Lung (tissue), 12 donors: ENCODE data around the gene SNX10. TPM values are rescaled to one million over a fixed set of nuclear protein-coding genes. Genes with fewer than 3 reads are reported as not detected.

Experiments used
- ATAC-seq: fragments of 200-7000 bp; cut with Tn5 transposase; one replicate; pipeline ENCODE4 v1.9.1; 2020; ENCODE audit warnings: moderate number of reproducible peaks; ENCODE audit not compliant: insufficient read depth, low FRiP score
- DNase-seq, 3 donors: peaks; one replicate each; pipeline ENCODE4 v3.0.0-alpha.2; 2013 to 2017
- H3K27ac ChIP-seq, 2 donors: one replicate each; pipeline ENCODE4 v1.5.1; 2013; ENCODE audit warnings: mild to moderate bottlenecking in 2 of 2, moderate library complexity in 2 of 2, control low read depth in 1 of 2, inconsistent platforms in 1 of 2, low read depth in 1 of 2, low read length in 1 of 2
- H3K27me3 ChIP-seq, 3 donors: one replicate each; pipeline ENCODE4 v1.5.1; 2013; ENCODE audit warnings: low read length in 2 of 3; ENCODE audit not compliant: control insufficient read depth in 3 of 3, insufficient read depth in 3 of 3
- H3K36me3 ChIP-seq, 4 donors: one replicate each; pipeline ENCODE4 v1.5.1; 2013; ENCODE audit warnings: low read length in 4 of 4, mild to moderate bottlenecking in 1 of 4, moderate library complexity in 1 of 4; ENCODE audit not compliant: control insufficient read depth in 4 of 4, insufficient read depth in 4 of 4
- H3K4me1 ChIP-seq, 5 donors: one replicate each; pipeline ENCODE4 v1.5.1; 2013; ENCODE audit warnings: low read length in 5 of 5, mild to moderate bottlenecking in 2 of 5, moderate library complexity in 1 of 5; ENCODE audit not compliant: control insufficient read depth in 5 of 5, insufficient read depth in 5 of 5
- H3K4me3 ChIP-seq: one replicate; pipeline ENCODE4 v1.5.1; 2013; ENCODE audit warnings: mild to moderate bottlenecking, control low read depth, moderate library complexity
- H3K9ac ChIP-seq, 2 donors: one replicate each; pipeline ENCODE4 v1.5.1; 2013; ENCODE audit warnings: low read length in 2 of 2, control low read depth in 1 of 2; ENCODE audit not compliant: insufficient read depth in 1 of 2
- H3K9me3 ChIP-seq, 4 donors: one replicate each; pipeline ENCODE4 v1.5.1; 2013; ENCODE audit warnings: low read length in 3 of 4, mild to moderate bottlenecking in 1 of 4, moderate library complexity in 1 of 4; ENCODE audit not compliant: control insufficient read depth in 4 of 4, insufficient read depth in 3 of 4
- WGBS, 2 donors: extraction: QIAGEN DNeasy Blood & Tissue Kit; methylation state at CpG; one replicate each; pipeline ENCODE4 v1.1.7; 2013; 5-methylcytosine and 5-hydroxymethylcytosine counted together
- polyA plus RNA-seq, 2 donors: library from polyadenylated mRNA; stranded (reverse); fragments of 200-250 nt; gene quantifications; one replicate each; pipeline ENCODE4 v1.2.1, GENCODE V29; 2013
- total RNA-seq, 2 donors: library from RNA; depleted of rRNA in 1 of 2; stranded (reverse); fragments of >200 nt in 1 of 2; gene quantifications; one replicate each; pipeline ENCODE4 v1.2.1, GENCODE V29; 2014 to 2021
- TF ChIP-seq, protein P1 (sequence below): IDR thresholded peaks from 2 replicates; pipeline ENCODE4 v1.5.1; 2012; ENCODE audit warnings: mild to moderate bottlenecking; ENCODE audit errors: control extremely low read depth, extremely low read depth
- donor health status: control.
- donor health status: control.
- donor health status: Bipolar disorder and iron deficiency.
- donor health status: healthy.
- donor health status: DM: yes; HTN: yes; CAD: no.

SNX10 gene
- total and polyA plus RNA-seq, 4 donors = 12.2 to 54.7 (median 36.7) TPM

DNA sequence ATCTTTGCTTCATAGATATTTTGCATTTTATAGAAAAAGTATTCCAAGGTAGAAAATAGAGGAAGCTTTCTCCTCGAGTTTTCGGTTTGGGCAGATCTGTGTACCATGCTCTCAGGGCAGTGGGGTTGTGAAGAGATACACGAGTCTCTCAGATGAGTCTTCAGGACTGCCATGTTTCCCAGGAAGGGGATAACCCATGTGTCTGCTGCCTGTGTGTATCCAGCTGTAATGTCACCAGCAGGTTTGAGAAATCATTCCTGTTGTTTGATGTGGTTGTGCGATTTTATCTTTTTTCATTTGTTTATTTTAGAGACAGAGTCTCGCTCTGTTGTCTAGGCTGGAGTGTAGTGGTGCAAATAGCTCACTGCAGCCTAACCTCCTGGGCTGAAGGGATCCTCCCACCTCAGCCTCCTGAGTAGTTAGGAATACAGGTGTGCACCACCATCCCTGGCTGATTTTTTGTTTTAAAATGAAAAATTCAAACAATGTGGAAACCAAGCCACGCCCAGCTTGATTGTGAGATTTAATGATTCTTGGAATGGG, 48.9 kb downstream of the SNX10 start:
- H3K9me3 ChIP-seq = no peaks in the 10 kb centered on the region
- no peak for ATAC-seq
- TF ChIP-seq, protein P1, sequence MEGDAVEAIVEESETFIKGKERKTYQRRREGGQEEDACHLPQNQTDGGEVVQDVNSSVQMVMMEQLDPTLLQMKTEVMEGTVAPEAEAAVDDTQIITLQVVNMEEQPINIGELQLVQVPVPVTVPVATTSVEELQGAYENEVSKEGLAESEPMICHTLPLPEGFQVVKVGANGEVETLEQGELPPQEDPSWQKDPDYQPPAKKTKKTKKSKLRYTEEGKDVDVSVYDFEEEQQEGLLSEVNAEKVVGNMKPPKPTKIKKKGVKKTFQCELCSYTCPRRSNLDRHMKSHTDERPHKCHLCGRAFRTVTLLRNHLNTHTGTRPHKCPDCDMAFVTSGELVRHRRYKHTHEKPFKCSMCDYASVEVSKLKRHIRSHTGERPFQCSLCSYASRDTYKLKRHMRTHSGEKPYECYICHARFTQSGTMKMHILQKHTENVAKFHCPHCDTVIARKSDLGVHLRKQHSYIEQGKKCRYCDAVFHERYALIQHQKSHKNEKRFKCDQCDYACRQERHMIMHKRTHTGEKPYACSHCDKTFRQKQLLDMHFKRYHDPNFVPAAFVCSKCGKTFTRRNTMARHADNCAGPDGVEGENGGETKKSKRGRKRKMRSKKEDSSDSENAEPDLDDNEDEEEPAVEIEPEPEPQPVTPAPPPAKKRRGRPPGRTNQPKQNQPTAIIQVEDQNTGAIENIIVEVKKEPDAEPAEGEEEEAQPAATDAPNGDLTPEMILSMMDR = no peak
- H3K4me3 ChIP-seq = no peak overlapping the region
- H3K27me3 ChIP-seq = no peaks in the 10 kb centered on the region
- peaks cover 0 to 4% (median 0%) of the 10 kb centered on the region in 5 donors for H3K4me1 ChIP-seq
- WGBS, 2 donors = 83 to 88% methylated on average over 6 of the region's 6 CpGs
- DNase-seq = no peak
- H3K27ac ChIP-seq = no peak overlapping the region
- no peaks in the 10 kb centered on the region for H3K36me3 ChIP-seq
- no peak overlapping the region for H3K9ac ChIP-seq

DNA sequence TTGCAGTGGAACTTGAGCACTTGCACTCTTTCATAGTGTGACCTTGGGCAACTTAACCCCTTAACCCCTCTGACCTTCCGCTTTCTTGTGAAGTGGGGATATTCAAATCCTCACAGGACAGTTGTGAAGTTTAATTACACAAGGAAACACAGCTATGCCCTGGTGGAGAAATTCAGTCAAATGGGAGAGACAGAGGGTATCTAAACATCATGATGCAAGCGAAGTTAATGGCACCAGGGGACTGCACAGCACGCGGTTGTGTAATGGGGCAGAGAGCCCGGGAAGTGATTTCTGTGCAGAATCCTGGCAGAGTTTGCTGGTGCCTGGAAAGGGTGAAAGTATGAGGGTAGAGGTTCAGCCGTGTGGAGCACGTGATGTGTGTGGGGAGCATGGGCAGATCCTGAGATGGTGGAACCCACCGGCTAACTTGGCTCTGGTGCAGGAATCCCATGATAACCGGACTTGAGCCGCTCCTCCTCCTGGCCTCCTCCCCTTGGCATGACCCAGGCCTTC, 51.7 kb downstream of the SNX10 start:
- TF ChIP-seq, protein P1 = no peak
- Histone ChIP-seq H3K27ac (no peak overlapping the region), H3K9ac (no peak overlapping the region), H3K4me1 (peaks cover 0 to 2% (median 0%) of the 10 kb centered on the region in 5 donors), H3K4me3 (no peak overlapping the region), H3K36me3 (peaks cover 0 to 2% (median 0%) of the 10 kb centered on the region in 4 donors), H3K27me3 (no peaks in the 10 kb centered on the region), H3K9me3 (no peaks in the 10 kb centered on the region)
- DNase-seq (no peak), ATAC-seq (no peak)
- WGBS, 2 donors = 93 to 94% methylated on average over 9 to 10 of the region's 10 CpGs

DNA sequence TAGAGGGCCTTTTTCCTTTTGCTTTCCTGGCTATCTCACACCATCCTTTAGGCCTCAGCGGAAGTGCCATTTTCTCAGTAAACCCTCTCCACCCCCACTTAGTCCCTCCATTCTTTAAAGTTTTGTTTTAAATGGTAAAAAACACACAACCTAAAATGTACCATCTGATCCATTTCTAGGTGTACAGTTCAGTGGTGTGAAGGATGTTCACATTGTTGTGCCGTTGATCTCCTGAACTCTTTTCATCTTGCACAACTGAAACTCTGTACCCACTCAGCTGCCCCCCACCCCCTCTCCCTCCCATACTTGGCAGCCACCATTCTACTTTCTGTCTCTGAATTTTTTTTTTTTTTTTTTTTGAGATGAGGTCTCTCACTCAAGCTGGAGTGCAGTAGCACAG, 52.2 kb downstream of the SNX10 start:
- ATAC-seq = no peak
- 95 to 97% methylated on average over 2 of the region's 2 CpGs for WGBS, 2 donors
- no peak overlapping the region for H3K9ac ChIP-seq

More for the DNA sequence above, 52.2 kb downstream of the SNX10 start:
- no peak overlapping the region for H3K4me3 ChIP-seq
- peaks cover 0 to 2% (median 0%) of the 10 kb centered on the region in 4 donors for H3K36me3 ChIP-seq
- H3K27ac ChIP-seq = no peak overlapping the region
- H3K9me3 ChIP-seq = no peaks in the 10 kb centered on the region
- peaks cover 0 to 2% (median 0%) of the 10 kb centered on the region in 5 donors for H3K4me1 ChIP-seq
- no peaks in the 10 kb centered on the region for H3K27me3 ChIP-seq
- TF ChIP-seq, protein P1 = no peak
- no peak for DNase-seq
